ENCODE measurements around the gene LRIT3. TPM values are rescaled to one million over a fixed set of nuclear protein-coding genes. Genes with fewer than 3 reads are reported as not detected.
"Not testable (repeated sequence)": the region's sequence is repeated elsewhere in the genome, so short reads cannot be mapped to it uniquely, and the experiment has no call there.

LRIT3 gene
- total RNA-seq, 1 experiment from 2014 or later, result 0.20 TPM

- Histone ChIP-seq H3K4me3 (no peak overlapping the region), H3K4me1 (peaks cover 7% of the 10 kb centered on the region), H3K9me3 (replicated peaks) (no peaks in the 10 kb centered on the region), H3K27me3 (no peaks in the 10 kb centered on the region), H3K27ac (no peak overlapping the region), H3K36me3 (peaks cover 60% of the 10 kb centered on the region)
- no peak for DNase-seq
Observed at GRCh38 chr4:109821185-109821584, 26.7 kb upstream of the LRIT3 start.

GRCh38 chr4:109826719-109827118 is 21.2 kb upstream of the LRIT3 start:
- no peak overlapping the region for H3K4me3 ChIP-seq
- H3K27ac ChIP-seq, result no peak overlapping the region
- peaks cover 38% of the 10 kb centered on the region for H3K36me3 ChIP-seq
- H3K27me3 ChIP-seq, result no peaks in the 10 kb centered on the region
- H3K4me1 ChIP-seq, result no peaks in the 10 kb centered on the region
- no peaks in the 10 kb centered on the region for H3K9me3 ChIP-seq (replicated peaks)
- DNase-seq, result peak in 1 of 2 experiments; percentile 30

GRCh38 chr4:109827672-109828071 is 20.2 kb upstream of the LRIT3 start, which contains the start of gene RRH:
Gene RRH (plus strand): TSS chr4:109827972. CDS start chr4:109828028, 56 bp downstream.
- no peak within 1 kb of the TSS for H3K27ac ChIP-seq
- DNase-seq, result no peak
- peaks cover 33% of the 10 kb centered on the region for H3K36me3 ChIP-seq
- H3K4me1 ChIP-seq, result no peaks in the 10 kb centered on the region
- no peaks in the 10 kb centered on the region for H3K27me3 ChIP-seq
- H3K9me3 ChIP-seq (replicated peaks), result no peaks in the 10 kb centered on the region
- H3K4me3 ChIP-seq, result no peak within 1 kb of the TSS

GRCh38 chr4:109833756-109834155 is 14.2 kb upstream of the LRIT3 start:
- Histone ChIP-seq H3K4me3 (no peak overlapping the region), H3K36me3 (no peaks in the 10 kb centered on the region; the same call in 1 of the 2 replicates), H3K9me3 (replicated peaks) (no peaks in the 10 kb centered on the region), H3K4me1 (no peaks in the 10 kb centered on the region), H3K27me3 (no peaks in the 10 kb centered on the region), H3K27ac (no peak overlapping the region)
- no peak for DNase-seq

GRCh38 chr4:109836985-109837384 is 10.9 kb upstream of the LRIT3 start:
- no peaks in the 10 kb centered on the region for H3K4me1 ChIP-seq
- no peak overlapping the region for H3K27ac ChIP-seq
- H3K4me3 ChIP-seq, result no peak overlapping the region
- H3K36me3 ChIP-seq, result no peaks in the 10 kb centered on the region
- no peaks in the 10 kb centered on the region for H3K9me3 ChIP-seq (replicated peaks)
- no peaks in the 10 kb centered on the region for H3K27me3 ChIP-seq
- no peak for DNase-seq

- H3K36me3 ChIP-seq, result no peaks in the 10 kb centered on the region
- DNase-seq, result no peak
- H3K4me1 ChIP-seq, result no peaks in the 10 kb centered on the region
Observed at GRCh38 chr4:109846395-109847098, 1.4 kb upstream of the LRIT3 start.

GRCh38 chr4:109848501-109848900 is 594 bp downstream of the LRIT3 start:
- no peaks in the 10 kb centered on the region for H3K27me3 ChIP-seq
- H3K4me1 ChIP-seq, result no peaks in the 10 kb centered on the region
- H3K9me3 ChIP-seq (replicated peaks), result no peaks in the 10 kb centered on the region
- H3K27ac ChIP-seq, result no peak overlapping the region
- H3K36me3 ChIP-seq, result no peaks in the 10 kb centered on the region
- DNase-seq, result no peak
- no peak overlapping the region for H3K4me3 ChIP-seq

More at GRCh38 chr4:109846395-109847098, 1.4 kb upstream of the LRIT3 start:
- H3K9me3 ChIP-seq (replicated peaks), result no peaks in the 10 kb centered on the region
- H3K27me3 ChIP-seq, result no peaks in the 10 kb centered on the region
- no peak overlapping the region for H3K27ac ChIP-seq
- H3K4me3 ChIP-seq, result no peak overlapping the region

- Histone ChIP-seq H3K27me3 (no peaks in the 10 kb centered on the region), H3K36me3 (no peaks in the 10 kb centered on the region), H3K4me1 (no peaks in the 10 kb centered on the region), H3K4me3 (no peak overlapping the region), H3K9me3 (replicated peaks) (no peaks in the 10 kb centered on the region), H3K27ac (no peak overlapping the region)
- DNase-seq, result no peak
Observed at GRCh38 chr4:109850601-109851000, 2.7 kb downstream of the LRIT3 start.

GRCh38 chr4:109859426-109860300 is 11.8 kb downstream of the LRIT3 start:
- not testable (repeated sequence) for DNase-seq; H3K4me3 ChIP-seq; H3K4me1 ChIP-seq; H3K9me3 ChIP-seq (replicated peaks); H3K27ac ChIP-seq; H3K36me3 ChIP-seq; H3K27me3 ChIP-seq

GRCh38 chr4:109861271-109861670 is 13.4 kb downstream of the LRIT3 start:
- no peak overlapping the region for H3K27ac ChIP-seq
- no peaks in the 10 kb centered on the region for H3K27me3 ChIP-seq
- H3K36me3 ChIP-seq, result no peaks in the 10 kb centered on the region
- DNase-seq, result no peak
- no peak overlapping the region for H3K4me3 ChIP-seq
- H3K9me3 ChIP-seq (replicated peaks), result 0 out of 2 replicates have a peak, but pooled peaks cover 2% of the 10 kb centered on the region
- no peaks in the 10 kb centered on the region for H3K4me1 ChIP-seq

- Histone ChIP-seq H3K4me3 (no peak overlapping the region), H3K36me3 (no peaks in the 10 kb centered on the region), H3K9me3 (replicated peaks) (0 out of 2 replicates have a peak, but pooled peaks cover 2% of the 10 kb centered on the region), H3K27ac (no peak overlapping the region), H3K27me3 (no peaks in the 10 kb centered on the region), H3K4me1 (no peaks in the 10 kb centered on the region)
- no peak for DNase-seq
Observed at GRCh38 chr4:109861916-109862511, 14.1 kb downstream of the LRIT3 start.

GRCh38 chr4:109864134-109864533 is 16.2 kb downstream of the LRIT3 start:
- Histone ChIP-seq H3K36me3 (no peaks in the 10 kb centered on the region), H3K27me3 (no peaks in the 10 kb centered on the region), H3K4me3 (no peak overlapping the region), H3K27ac (no peak overlapping the region), H3K4me1 (no peaks in the 10 kb centered on the region), H3K9me3 (replicated peaks) (0 out of 2 replicates have a peak, but pooled peaks cover 2% of the 10 kb centered on the region)
- no peak for DNase-seq

GRCh38 chr4:109870061-109870460 is 22.2 kb downstream of the LRIT3 start:
- Histone ChIP-seq H3K9me3 (replicated peaks) (no peaks in the 10 kb centered on the region), H3K36me3 (no peaks in the 10 kb centered on the region), H3K4me3 (no peak overlapping the region), H3K4me1 (no peaks in the 10 kb centered on the region), H3K27ac (no peak overlapping the region), H3K27me3 (no peaks in the 10 kb centered on the region)
- DNase-seq, result no peak

- H3K9me3 ChIP-seq (replicated peaks), result no peaks in the 10 kb centered on the region
- H3K4me1 ChIP-seq, result no peaks in the 10 kb centered on the region
- no peak overlapping the region for H3K4me3 ChIP-seq
- no peaks in the 10 kb centered on the region for H3K36me3 ChIP-seq
- H3K27me3 ChIP-seq, result no peaks in the 10 kb centered on the region
- no peak overlapping the region for H3K27ac ChIP-seq
- no peak for DNase-seq
Observed at GRCh38 chr4:109872065-109872464, 24.2 kb downstream of the LRIT3 start.
